AG04449 (cell line): Measurements from ENCODE around the gene MASP2.

ENCODE experiments used
- CTCF ChIA-PET: fragments of 350-600 bp; formaldehyde crosslinking; extraction: SDS; loops from one replicate; lab custom pipeline; 2021; ENCODE audit warnings: antibody characterized with exemption; lab: Yijun Ruan, JAX
- POLR2A ChIA-PET: fragments of 400-600, 350-600 bp; formaldehyde crosslinking; extraction: SDS; loops from one replicate; lab custom pipeline; 2020; ENCODE audit warnings: antibody characterized with exemption, inconsistent platforms; lab: Yijun Ruan, JAX
- DNase-seq: peaks from one replicate; pipeline ENCODE4 v3.0.0-alpha.2; 2010; ENCODE audit warnings: low read depth, low spot score
- H3K4me3 ChIP-seq: 2 replicates; pipeline ENCODE4 v1.5.1; 2011; ENCODE audit warnings: low read depth, mild to moderate bottlenecking, control low read depth, low read length
- CTCF ChIP-seq: IDR thresholded peaks from one replicate; pipeline ENCODE4 v1.5.1; 2011; ENCODE audit warnings: mild to moderate bottlenecking, moderate library complexity, low read length, control low read depth, inconsistent platforms; ENCODE audit not compliant: insufficient read depth; ENCODE audit errors: missing control alignments

The MASP2 gene

GRCh38 chr1:11062965-11063401 is 15.9 kb upstream of the MASP2 start:
- DNase-seq = peak; percentile 17
- no peak overlapping the region for H3K4me3 ChIP-seq
- POLR2A ChIA-PET = no interaction called here
- TF ChIP-seq CTCF = no peak
- CTCF ChIA-PET = interaction anchor here (0.7 to 4.2 kb wide), 2 partner anchors 25 to 601 kb away, joined by 3 to 45 read pairs; partner anchors contain the start of gene FBXO6

GRCh38 chr1:11061652-11062365 is 14.8 kb upstream of the MASP2 start:
- H3K4me3 ChIP-seq = no peak overlapping the region
- DNase-seq = no peak
- TF ChIP-seq CTCF = no peak
- POLR2A ChIA-PET = no interaction called here
- CTCF ChIA-PET = interaction anchor here (0.9 to 4.2 kb wide), 6 partner anchors 8 to 584 kb away, joined by 3 to 45 read pairs (median 4); no protein-coding TSS in a partner anchor

GRCh38 chr1:11059968-11060830 is 13.2 kb upstream of the MASP2 start, which contains the start of gene SRM:
SRM (minus strand) TSS chr1:11060018; CDS start chr1:11059943, 75 bp downstream.
- ChIA-PET CTCF (interaction anchor here (0.6 to 4.2 kb wide), 11 partner anchors 8 to 586 kb away, joined by 3 to 45 read pairs (median 5); no protein-coding TSS in a partner anchor), POLR2A (interaction anchor here (0.8 to 1.5 kb wide), 5 partner anchors 8 to 20 kb away, joined by 3 to 5 read pairs (median 4); no protein-coding TSS in a partner anchor)
- peak within 1 kb of the TSS; percentile 86 for H3K4me3 ChIP-seq
- no peak for DNase-seq
- TF ChIP-seq CTCF = peak; percentile 69

- peak overlapping the region; percentile 86 for H3K4me3 ChIP-seq
- peak; percentile 2 for TF ChIP-seq CTCF
- ChIA-PET POLR2A (interaction anchor here (1.0 to 1.5 kb wide), 4 partner anchors 8 to 20 kb away, joined by 3 to 5 read pairs (median 4); no protein-coding TSS in a partner anchor), CTCF (interaction anchor here (0.6 to 13.9 kb wide), 5 partner anchors 21 to 182 kb away, joined by 3 to 161 read pairs (median 5); no protein-coding TSS in a partner anchor)
- no peak for DNase-seq
Measured at GRCh38 chr1:11059155-11059967, 12.3 kb upstream of the MASP2 start.

- no peak for TF ChIP-seq CTCF
- CTCF ChIA-PET = interaction anchor here (13.9 kb wide), 1 partner anchor 20 kb away, joined by 161 read pairs; no protein-coding TSS in a partner anchor
- POLR2A ChIA-PET = interaction anchor here (0.9 kb wide), 1 partner anchor 9 kb away, joined by 4 read pairs; no protein-coding TSS in a partner anchor
- no peak for DNase-seq
- H3K4me3 ChIP-seq = peak overlapping the region; percentile 86
Measured at GRCh38 chr1:11058595-11059154, 11.6 kb upstream of the MASP2 start.
